ENCODE results near the gene CSHL1. TPM values are rescaled to one million over a fixed set of nuclear protein-coding genes. Genes with fewer than 3 reads are reported as not detected.
"Not testable (repeated sequence)": the region's sequence is repeated elsewhere in the genome, so short reads cannot be mapped to it uniquely, and the experiment has no call there.

Gene CSHL1
- total RNA-seq, 2 donors from 2014 or later: not detected

DNA sequence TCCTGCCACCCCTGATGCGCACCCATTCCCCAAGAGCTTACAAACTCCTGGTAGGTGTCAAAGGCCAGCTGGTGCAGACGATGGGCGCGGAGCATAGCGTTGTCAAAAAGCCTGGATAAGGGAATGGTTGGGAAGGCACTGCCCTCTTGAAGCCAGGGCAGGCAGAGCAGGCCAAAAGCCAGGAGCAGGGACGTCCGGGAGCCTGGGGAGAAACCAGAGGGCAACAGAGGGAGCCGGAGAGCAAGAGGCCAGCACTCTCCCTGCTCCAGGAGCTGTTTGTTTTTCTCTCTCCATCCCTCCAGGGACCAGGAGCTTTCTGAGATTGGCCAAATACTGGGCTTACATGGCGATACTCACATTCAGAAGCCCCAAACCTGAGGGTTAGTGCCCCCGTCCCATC is 7.2 kb upstream of the CSHL1 start:
- Histone ChIP-seq H3K9me3 (no peaks in the 10 kb centered on the region), H3K27ac (no peak overlapping the region), H3K27me3 (no peaks in the 10 kb centered on the region), H3K4me1 (peaks cover 0 to 7% of the 10 kb centered on the region in 2 donors), H3K4me3 (no peak overlapping the region), H3K36me3 (no peaks in the 10 kb centered on the region)
- DNase-seq (ENCODE audit: low spot score): no peak
- no peak for TF ChIP-seq CTCF (IDR thresholded peaks at IDR 0.05)

DNA sequence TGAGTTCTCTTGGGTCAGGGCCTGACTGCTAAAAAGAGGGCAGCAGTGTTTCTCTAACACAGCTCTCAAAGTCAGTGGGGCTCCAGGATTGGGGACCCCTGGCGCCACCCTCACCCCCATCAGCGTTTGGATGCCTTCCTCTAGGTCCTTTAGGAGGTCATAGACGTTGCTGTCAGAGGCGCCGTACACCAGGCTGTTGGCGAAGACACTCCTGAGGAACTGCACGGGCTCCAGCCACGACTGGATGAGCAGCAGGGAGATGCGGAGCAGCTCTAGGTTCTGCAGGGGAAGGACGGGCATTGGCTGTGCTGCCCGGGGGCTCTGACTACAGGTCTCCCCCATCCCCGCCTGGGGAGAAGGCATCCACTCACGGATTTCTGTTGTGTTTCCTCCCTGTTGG is 6.6 kb upstream of the CSHL1 start:
- no peak for DNase-seq (ENCODE audit: low spot score)
- no peak for TF ChIP-seq CTCF (IDR thresholded peaks at IDR 0.05)
- Histone ChIP-seq H3K9me3 (no peaks in the 10 kb centered on the region), H3K27me3 (no peaks in the 10 kb centered on the region), H3K36me3 (no peaks in the 10 kb centered on the region), H3K27ac (no peak overlapping the region), H3K4me3 (no peak overlapping the region), H3K4me1 (peaks cover 0 to 7% of the 10 kb centered on the region in 2 donors)

GRCh38 chr17:63917206-63917605 is 6.1 kb upstream of the CSHL1 start:
- H3K27me3 ChIP-seq; H3K27ac ChIP-seq; H3K36me3 ChIP-seq; H3K4me3 ChIP-seq; H3K9me3 ChIP-seq; H3K4me1 ChIP-seq; DNase-seq (ENCODE audit: low spot score): not testable (repeated sequence)

- Histone ChIP-seq H3K9me3 (no peaks in the 10 kb centered on the region), H3K27ac (no peak overlapping the region), H3K36me3 (no peaks in the 10 kb centered on the region), H3K27me3 (no peaks in the 10 kb centered on the region), H3K4me3 (no peak overlapping the region), H3K4me1 (peaks cover 0 to 7% of the 10 kb centered on the region in 2 donors)
- no peak for DNase-seq (ENCODE audit: low spot score)
- TF ChIP-seq CTCF (IDR thresholded peaks at IDR 0.05): no peak
Measured at GRCh38 chr17:63916566-63917185, 5.6 kb upstream of the CSHL1 start.

DNA sequence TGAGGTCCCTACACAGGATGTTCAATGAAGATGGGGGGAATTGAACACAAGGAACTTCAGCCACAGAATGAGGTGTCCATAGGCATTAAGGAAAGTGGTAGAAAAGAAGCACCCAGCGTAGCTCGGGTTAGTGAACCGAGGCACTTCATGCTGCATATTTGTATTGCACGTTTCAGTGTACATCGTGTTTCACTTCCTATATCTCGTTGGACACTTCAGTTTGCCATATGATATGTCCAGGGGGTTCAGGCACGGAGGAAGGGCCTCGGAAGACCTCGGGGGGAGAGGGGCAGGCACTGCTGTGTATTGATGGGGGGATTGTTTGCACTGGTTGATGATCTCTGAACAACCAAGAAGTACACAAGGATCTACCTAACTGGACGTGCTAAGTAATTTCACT is 4.7 kb upstream of the CSHL1 start:
- not testable (repeated sequence) for H3K27ac ChIP-seq; H3K27me3 ChIP-seq; H3K4me1 ChIP-seq; H3K4me3 ChIP-seq; DNase-seq (ENCODE audit: low spot score); H3K36me3 ChIP-seq; H3K9me3 ChIP-seq

- Histone ChIP-seq H3K27me3 (no peaks in the 10 kb centered on the region), H3K4me1 (peaks cover 0 to 6% of the 10 kb centered on the region in 2 donors), H3K4me3 (no peak overlapping the region), H3K27ac (no peak overlapping the region), H3K36me3 (no peaks in the 10 kb centered on the region), H3K9me3 (no peaks in the 10 kb centered on the region)
- no peak for TF ChIP-seq CTCF (IDR thresholded peaks at IDR 0.05)
- no peak for DNase-seq (ENCODE audit: low spot score)
Measured at GRCh38 chr17:63914471-63914870, 3.4 kb upstream of the CSHL1 start.

DNA sequence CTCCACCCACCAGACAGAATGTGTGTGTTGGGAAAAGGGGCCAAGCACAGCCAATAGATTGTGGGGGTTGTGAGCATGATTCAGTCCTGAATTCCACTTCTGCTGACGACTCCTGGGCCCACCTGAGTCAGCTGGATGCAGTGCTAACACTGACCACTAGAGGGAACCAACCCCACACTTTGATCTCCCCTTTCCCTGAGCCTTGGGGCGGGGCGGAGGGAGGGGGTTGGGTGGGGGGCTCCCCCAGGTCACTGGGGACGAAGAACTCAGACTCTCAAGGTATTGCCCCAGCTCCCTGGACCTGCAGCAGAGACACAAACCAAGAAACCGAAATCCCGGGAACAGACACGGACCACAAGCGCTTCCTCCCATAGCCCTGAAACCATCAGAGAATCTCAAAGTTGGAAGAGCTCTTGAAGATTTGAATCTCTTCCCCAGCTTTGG is 621 bp upstream of the CSHL1 start:
- no peak overlapping the region for H3K27ac ChIP-seq
- DNase-seq (ENCODE audit: low spot score): no peak

More for the DNA sequence above, 621 bp upstream of the CSHL1 start:
- Histone ChIP-seq H3K27me3 (no peaks in the 10 kb centered on the region), H3K4me3 (no peak overlapping the region), H3K36me3 (no peaks in the 10 kb centered on the region), H3K9me3 (no peaks in the 10 kb centered on the region), H3K4me1 (no peaks in the 10 kb centered on the region)
- peak; percentile 87 to 95 for TF ChIP-seq CTCF (IDR thresholded peaks at IDR 0.05)

All from right atrium auricular region (tissue), 2 donors.